SK-N-SH treated with all-trans-retinoic acid at 6 μM for 48 hours (cell line): ENCODE data around the gene CELSR2.

Source experiments
- ATAC-seq: fragments of 200-7000 bp; cut with Tn5 transposase; 3 replicates; pipeline ENCODE4 v1.9.1; 2020; ENCODE audit warnings: mild to moderate bottlenecking, moderate library complexity
- ARNTL ChIP-seq: fragments of 450-650 bp; formaldehyde crosslinking; IDR thresholded peaks from 2 replicates; pipeline ENCODE4 v1.5.0; 2020; ENCODE audit warnings: low read depth, mild to moderate bottlenecking, moderate library complexity, borderline replicate concordance
- BACH2 ChIP-seq: fragments of 250-450 bp; sonication (Bioruptor Pico); IDR thresholded peaks from 2 replicates; pipeline ENCODE4 v1.9.0; 2021; ENCODE audit warnings: mild to moderate bottlenecking, borderline replicate concordance
- CSDC2 ChIP-seq: fragments of 250-450 bp; sonication (Bioruptor Pico); IDR thresholded peaks from 2 replicates; pipeline ENCODE4 v1.5.0; 2020; ENCODE audit warnings: mild to moderate bottlenecking, moderate library complexity
- ESRRG ChIP-seq: fragments of 250-450 bp; sonication (Bioruptor Pico); IDR thresholded peaks from 2 replicates; pipeline ENCODE4 v1.6.1; 2021; ENCODE audit warnings: mild to moderate bottlenecking
- GLIS3 ChIP-seq: fragments of 250-450 bp; sonication (Bioruptor Pico); IDR thresholded peaks from 2 replicates; pipeline ENCODE4 v1.5.0; 2020; ENCODE audit warnings: mild to moderate bottlenecking, moderate library complexity
- ISL1 ChIP-seq: fragments of 250-450 bp; sonication (Bioruptor Pico); IDR thresholded peaks from 2 replicates; pipeline ENCODE4 v2.1.2; 2022; ENCODE audit warnings: mild to moderate bottlenecking, moderate library complexity
- OSR1 ChIP-seq: fragments of 250-450 bp; sonication (Bioruptor Pico); IDR thresholded peaks from 2 replicates; pipeline ENCODE4 v1.8.0; 2022; ENCODE audit warnings: moderate library complexity, mild to moderate bottlenecking, inconsistent platforms
- PPARA ChIP-seq: fragments of 250-450 bp; sonication (Bioruptor Pico); IDR thresholded peaks from 2 replicates; pipeline ENCODE4 v1.5.0; 2020; ENCODE audit warnings: mild to moderate bottlenecking, borderline replicate concordance
- RARB ChIP-seq: fragments of 250-450 bp; sonication (Bioruptor Pico); IDR thresholded peaks from 2 replicates; pipeline ENCODE4 v1.8.0; 2021; ENCODE audit warnings: mild to moderate bottlenecking, moderate library complexity
- TCF4 ChIP-seq: fragments of 250-450 bp; sonication (Bioruptor Pico); IDR thresholded peaks from 2 replicates; pipeline ENCODE4 v1.8.0; 2021; ENCODE audit warnings: mild to moderate bottlenecking, moderate library complexity, borderline replicate concordance
- TOX ChIP-seq: fragments of 250-450 bp; sonication (Bioruptor Pico); IDR thresholded peaks from 2 replicates; pipeline ENCODE4 v1.8.0; 2021; ENCODE audit warnings: mild to moderate bottlenecking, moderate library complexity, borderline replicate concordance
- ZFP3 ChIP-seq: fragments of 250-450 bp; sonication (Bioruptor Pico); IDR thresholded peaks from 2 replicates; pipeline ENCODE4 v1.5.0; 2020; ENCODE audit warnings: mild to moderate bottlenecking, moderate library complexity
- ZFP30 ChIP-seq: fragments of 450-650 bp; formaldehyde crosslinking; IDR thresholded peaks from 2 replicates; pipeline ENCODE4 v1.5.0; 2022; ENCODE audit warnings: mild to moderate bottlenecking, moderate library complexity
- ZNF565 ChIP-seq: fragments of 450-650 bp; formaldehyde crosslinking; conservative IDR thresholded peaks from 2 replicates; pipeline ENCODE4 v1.5.0; 2020; ENCODE audit warnings: low read depth, mild to moderate bottlenecking, moderate library complexity
- ZNF8 ChIP-seq: fragments of 450-650 bp; formaldehyde crosslinking; IDR thresholded peaks from 2 replicates; pipeline ENCODE4 v1.5.0; 2020; ENCODE audit warnings: mild to moderate bottlenecking, moderate library complexity
- TF ChIP-seq, protein P1 (sequence below): fragments of 250-450 bp; sonication (Bioruptor Pico); IDR thresholded peaks from 2 replicates; pipeline ENCODE4 v1.5.1; 2021; ENCODE audit warnings: mild to moderate bottlenecking, moderate library complexity
- TF ChIP-seq, protein P2 (sequence below): fragments of 250-450 bp; sonication (Bioruptor Pico); IDR thresholded peaks from 2 replicates; pipeline ENCODE4 v1.5.1; 2020; ENCODE audit warnings: low read depth, mild to moderate bottlenecking, moderate library complexity
- TF ChIP-seq, protein P3 (sequence below): fragments of 250-450 bp; sonication (Bioruptor Pico); IDR thresholded peaks from 2 replicates; pipeline ENCODE4 v1.8.0; 2020; ENCODE audit warnings: mild to moderate bottlenecking, moderate library complexity, borderline replicate concordance
- TF ChIP-seq, protein P4 (sequence below): fragments of 250-450 bp; sonication (Bioruptor Pico); IDR thresholded peaks from 2 replicates; pipeline ENCODE4 v1.5.0; 2020; ENCODE audit warnings: mild to moderate bottlenecking, moderate library complexity

CELSR2 gene

DNA sequence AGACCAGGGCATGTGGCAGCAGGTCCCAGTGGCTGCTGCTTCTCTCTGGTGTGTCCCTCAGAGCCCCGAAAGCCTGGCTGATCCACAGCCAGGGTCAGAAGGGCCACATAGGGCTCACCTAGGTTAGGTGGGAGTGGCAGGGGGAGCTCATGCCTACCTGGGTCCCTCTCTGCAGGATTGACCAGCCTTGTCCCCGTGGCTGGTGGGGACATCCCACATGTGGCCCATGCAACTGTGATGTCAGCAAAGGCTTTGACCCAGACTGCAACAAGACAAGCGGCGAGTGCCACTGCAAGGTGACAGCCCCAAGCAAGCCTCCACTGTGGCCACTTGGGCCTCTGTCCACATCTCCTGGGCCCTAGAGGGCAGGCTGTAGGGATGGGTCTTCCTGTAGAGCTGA, 15.7 kb downstream of the CELSR2 start (continued):
- TF ChIP-seq, protein P1, sequence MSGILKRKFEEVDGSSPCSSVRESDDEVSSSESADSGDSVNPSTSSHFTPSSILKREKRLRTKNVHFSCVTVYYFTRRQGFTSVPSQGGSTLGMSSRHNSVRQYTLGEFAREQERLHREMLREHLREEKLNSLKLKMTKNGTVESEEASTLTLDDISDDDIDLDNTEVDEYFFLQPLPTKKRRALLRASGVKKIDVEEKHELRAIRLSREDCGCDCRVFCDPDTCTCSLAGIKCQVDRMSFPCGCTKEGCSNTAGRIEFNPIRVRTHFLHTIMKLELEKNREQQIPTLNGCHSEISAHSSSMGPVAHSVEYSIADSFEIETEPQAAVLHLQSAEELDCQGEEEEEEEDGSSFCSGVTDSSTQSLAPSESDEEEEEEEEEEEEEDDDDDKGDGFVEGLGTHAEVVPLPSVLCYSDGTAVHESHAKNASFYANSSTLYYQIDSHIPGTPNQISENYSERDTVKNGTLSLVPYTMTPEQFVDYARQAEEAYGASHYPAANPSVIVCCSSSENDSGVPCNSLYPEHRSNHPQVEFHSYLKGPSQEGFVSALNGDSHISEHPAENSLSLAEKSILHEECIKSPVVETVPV = no peak
- TF ChIP-seq ZFP30 (CRISPR knock-in tag) = no peak
- no peak for TF ChIP-seq ESRRG (CRISPR knock-in tag)

DNA sequence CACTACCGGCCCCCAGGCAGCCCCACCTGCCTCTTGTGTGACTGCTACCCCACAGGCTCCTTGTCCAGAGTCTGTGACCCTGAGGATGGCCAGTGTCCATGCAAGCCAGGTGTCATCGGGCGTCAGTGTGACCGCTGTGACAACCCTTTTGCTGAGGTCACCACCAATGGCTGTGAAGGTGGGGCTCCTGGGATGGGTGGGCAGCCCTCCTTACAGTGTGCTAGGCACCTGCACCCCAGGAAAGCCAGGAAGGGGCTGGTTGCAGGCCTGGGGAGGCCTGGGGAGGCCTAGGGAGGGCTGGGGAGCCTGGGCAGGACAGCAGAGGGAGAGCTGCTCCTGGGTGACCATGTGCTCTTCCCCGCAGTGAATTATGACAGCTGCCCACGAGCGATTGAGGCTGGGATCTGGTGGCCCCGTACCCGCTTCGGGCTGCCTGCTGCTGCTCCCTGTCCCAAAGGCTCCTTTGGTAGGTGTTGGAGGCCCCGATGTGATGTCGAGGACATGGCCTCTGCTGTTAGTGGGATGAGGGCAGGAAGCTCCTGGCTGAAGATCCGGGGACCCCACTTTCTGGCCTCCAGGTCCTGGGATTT, 16.5 kb downstream of the CELSR2 start:
- no peak for ATAC-seq
- TF ChIP-seq TOX (no peak), BACH2 (no peak), ZNF8 (no peak), ESRRG (CRISPR knock-in tag) (no peak), ARNTL (CRISPR knock-in tag) (no peak), ZFP30 (CRISPR knock-in tag) (no peak), GLIS3 (CRISPR knock-in tag) (no peak), TCF4 (CRISPR knock-in tag) (no peak), CSDC2 (CRISPR knock-in tag) (no peak), OSR1 (CRISPR knock-in tag) (no peak), RARB (CRISPR knock-in tag) (no peak), ZNF565 (CRISPR knock-in tag) (no peak)
- TF ChIP-seq, protein P2, sequence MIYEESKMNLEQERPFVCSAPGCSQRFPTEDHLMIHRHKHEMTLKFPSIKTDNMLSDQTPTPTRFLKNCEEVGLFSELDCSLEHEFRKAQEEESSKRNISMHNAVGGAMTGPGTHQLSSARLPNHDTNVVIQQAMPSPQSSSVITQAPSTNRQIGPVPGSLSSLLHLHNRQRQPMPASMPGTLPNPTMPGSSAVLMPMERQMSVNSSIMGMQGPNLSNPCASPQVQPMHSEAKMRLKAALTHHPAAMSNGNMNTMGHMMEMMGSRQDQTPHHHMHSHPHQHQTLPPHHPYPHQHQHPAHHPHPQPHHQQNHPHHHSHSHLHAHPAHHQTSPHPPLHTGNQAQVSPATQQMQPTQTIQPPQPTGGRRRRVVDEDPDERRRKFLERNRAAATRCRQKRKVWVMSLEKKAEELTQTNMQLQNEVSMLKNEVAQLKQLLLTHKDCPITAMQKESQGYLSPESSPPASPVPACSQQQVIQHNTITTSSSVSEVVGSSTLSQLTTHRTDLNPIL = no peak
- TF ChIP-seq, protein P3, sequence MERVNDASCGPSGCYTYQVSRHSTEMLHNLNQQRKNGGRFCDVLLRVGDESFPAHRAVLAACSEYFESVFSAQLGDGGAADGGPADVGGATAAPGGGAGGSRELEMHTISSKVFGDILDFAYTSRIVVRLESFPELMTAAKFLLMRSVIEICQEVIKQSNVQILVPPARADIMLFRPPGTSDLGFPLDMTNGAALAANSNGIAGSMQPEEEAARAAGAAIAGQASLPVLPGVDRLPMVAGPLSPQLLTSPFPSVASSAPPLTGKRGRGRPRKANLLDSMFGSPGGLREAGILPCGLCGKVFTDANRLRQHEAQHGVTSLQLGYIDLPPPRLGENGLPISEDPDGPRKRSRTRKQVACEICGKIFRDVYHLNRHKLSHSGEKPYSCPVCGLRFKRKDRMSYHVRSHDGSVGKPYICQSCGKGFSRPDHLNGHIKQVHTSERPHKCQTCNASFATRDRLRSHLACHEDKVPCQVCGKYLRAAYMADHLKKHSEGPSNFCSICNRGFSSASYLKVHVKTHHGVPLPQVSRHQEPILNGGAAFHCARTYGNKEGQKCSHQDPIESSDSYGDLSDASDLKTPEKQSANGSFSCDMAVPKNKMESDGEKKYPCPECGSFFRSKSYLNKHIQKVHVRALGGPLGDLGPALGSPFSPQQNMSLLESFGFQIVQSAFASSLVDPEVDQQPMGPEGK (CRISPR knock-in tag) = no peak
- TF ChIP-seq, protein P1 = no peak
- TF ChIP-seq, protein P4, sequence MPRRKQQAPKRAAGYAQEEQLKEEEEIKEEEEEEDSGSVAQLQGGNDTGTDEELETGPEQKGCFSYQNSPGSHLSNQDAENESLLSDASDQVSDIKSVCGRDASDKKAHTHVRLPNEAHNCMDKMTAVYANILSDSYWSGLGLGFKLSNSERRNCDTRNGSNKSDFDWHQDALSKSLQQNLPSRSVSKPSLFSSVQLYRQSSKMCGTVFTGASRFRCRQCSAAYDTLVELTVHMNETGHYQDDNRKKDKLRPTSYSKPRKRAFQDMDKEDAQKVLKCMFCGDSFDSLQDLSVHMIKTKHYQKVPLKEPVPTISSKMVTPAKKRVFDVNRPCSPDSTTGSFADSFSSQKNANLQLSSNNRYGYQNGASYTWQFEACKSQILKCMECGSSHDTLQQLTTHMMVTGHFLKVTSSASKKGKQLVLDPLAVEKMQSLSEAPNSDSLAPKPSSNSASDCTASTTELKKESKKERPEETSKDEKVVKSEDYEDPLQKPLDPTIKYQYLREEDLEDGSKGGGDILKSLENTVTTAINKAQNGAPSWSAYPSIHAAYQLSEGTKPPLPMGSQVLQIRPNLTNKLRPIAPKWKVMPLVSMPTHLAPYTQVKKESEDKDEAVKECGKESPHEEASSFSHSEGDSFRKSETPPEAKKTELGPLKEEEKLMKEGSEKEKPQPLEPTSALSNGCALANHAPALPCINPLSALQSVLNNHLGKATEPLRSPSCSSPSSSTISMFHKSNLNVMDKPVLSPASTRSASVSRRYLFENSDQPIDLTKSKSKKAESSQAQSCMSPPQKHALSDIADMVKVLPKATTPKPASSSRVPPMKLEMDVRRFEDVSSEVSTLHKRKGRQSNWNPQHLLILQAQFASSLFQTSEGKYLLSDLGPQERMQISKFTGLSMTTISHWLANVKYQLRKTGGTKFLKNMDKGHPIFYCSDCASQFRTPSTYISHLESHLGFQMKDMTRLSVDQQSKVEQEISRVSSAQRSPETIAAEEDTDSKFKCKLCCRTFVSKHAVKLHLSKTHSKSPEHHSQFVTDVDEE = no peak

DNA sequence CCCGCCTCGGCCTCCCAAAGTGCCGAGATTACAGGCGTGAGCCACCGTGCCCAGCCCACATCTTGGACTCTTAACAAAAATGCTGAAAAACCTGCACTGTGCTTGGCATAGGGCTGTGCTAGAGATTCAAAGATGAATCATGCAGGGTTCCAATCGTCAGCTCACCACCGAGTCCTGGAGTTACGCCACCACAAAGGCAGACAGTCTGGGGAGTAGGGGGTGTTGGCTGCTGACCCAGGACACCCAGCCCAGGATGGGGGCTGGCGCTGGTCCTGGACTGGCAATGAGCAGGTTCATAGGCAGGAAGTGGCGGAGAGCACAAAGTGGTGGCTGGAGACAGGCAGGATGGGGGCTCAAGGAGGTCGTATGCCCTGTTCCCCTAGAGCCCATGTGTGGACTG, 17.6 kb downstream of the CELSR2 start:
- ATAC-seq = no peak
- TF ChIP-seq ZFP3 (CRISPR knock-in tag) (no peak), ZNF565 (CRISPR knock-in tag) (no peak), BACH2 (no peak), ISL1 (CRISPR knock-in tag) (no peak), CSDC2 (CRISPR knock-in tag) (no peak), PPARA (CRISPR knock-in tag) (no peak), GLIS3 (CRISPR knock-in tag) (no peak), ZNF8 (no peak), ESRRG (CRISPR knock-in tag) (no peak), ARNTL (CRISPR knock-in tag) (no peak)
- TF ChIP-seq, protein P2 = no peak
- TF ChIP-seq, protein P4 = no peak
- TF ChIP-seq, all 23 proteins: peak for 0
